Neural cell (in vitro differentiated cells): ENCODE data around the gene GAREM2. TPM values are rescaled to one million over a fixed set of nuclear protein-coding genes. Genes with fewer than 3 reads are reported as not detected.

ENCODE experiments used
- H2AFZ ChIP-seq: fragments of 200-600, 300-800 bp; sonication (generic), shearing (Covaris generic); 2 replicates; pipeline ENCODE4 v1.6.0; 2014; ENCODE audit warnings: low read depth, mild to moderate bottlenecking, antibody characterized with exemption, low read length, moderate library complexity
- H3F3A ChIP-seq: fragments of 200-600 bp; shearing (Covaris generic); 2 replicates; pipeline ENCODE4 v1.6.1; 2016; ENCODE audit warnings: mild to moderate bottlenecking, moderate library complexity, mixed read lengths, antibody characterized with exemption, low read length; ENCODE audit not compliant: insufficient read depth, poor library complexity, severe bottlenecking
- H3K27ac ChIP-seq: fragments of 200-600, 300-800 bp; sonication (generic), shearing (Covaris generic); 2 replicates; pipeline ENCODE4 v1.5.1; 2014; ENCODE audit warnings: mild to moderate bottlenecking, low read length, moderate library complexity
- H3K27me3 ChIP-seq: fragments of 300-800, 200-600 bp; sonication (generic), shearing (Covaris generic); 2 replicates; pipeline ENCODE4 v1.6.0; 2014; ENCODE audit warnings: mild to moderate bottlenecking, low read depth, low read length, moderate library complexity; ENCODE audit not compliant: insufficient read depth
- H3K36me3 ChIP-seq: fragments of 300-800, 200-600 bp; sonication (generic), shearing (Covaris generic); 2 replicates; pipeline ENCODE4 v1.5.1; 2014; ENCODE audit warnings: mild to moderate bottlenecking, antibody characterized with exemption, low read length, moderate library complexity; ENCODE audit not compliant: insufficient read depth
- H3K4me2 ChIP-seq: fragments of 300-800, 200-600 bp; sonication (generic), shearing (Covaris generic); 2 replicates; pipeline ENCODE4 v1.6.0; 2014; ENCODE audit warnings: mild to moderate bottlenecking, low read length
- H3K4me3 ChIP-seq: fragments of 300-800, 200-600 bp; sonication (generic), shearing (Covaris generic); 2 replicates; pipeline ENCODE4 v1.5.1; 2014; ENCODE audit warnings: mild to moderate bottlenecking, low read length, moderate library complexity
- H3K79me2 ChIP-seq: fragments of 200-600 bp; shearing (Covaris generic); replicated peaks from 2 replicates; pipeline ENCODE4 v1.6.0; 2014; ENCODE audit warnings: mild to moderate bottlenecking, low read length, moderate library complexity; ENCODE audit not compliant: insufficient read depth
- H3K9ac ChIP-seq: fragments of 300-800, 200-600 bp; sonication (generic), shearing (Covaris generic); 2 replicates; pipeline ENCODE4 v1.6.1; 2016; ENCODE audit warnings: mild to moderate bottlenecking, low read length, mixed read lengths
- H3K9me2 ChIP-seq: fragments of 200-600 bp; shearing (Covaris generic); 2 replicates; pipeline ENCODE4 v1.6.1; 2016; ENCODE audit warnings: mild to moderate bottlenecking, low read length, mixed read lengths; ENCODE audit not compliant: insufficient read depth
- H3K9me3 ChIP-seq: fragments of 200-600, 300-800 bp; sonication (generic), shearing (Covaris generic); 2 replicates; pipeline ENCODE4 v1.6.1; 2016; ENCODE audit warnings: mild to moderate bottlenecking, mixed run types, low read length, moderate library complexity, mixed read lengths
- H4K20me1 ChIP-seq: fragments of 200-600 bp; shearing (Covaris generic); 2 replicates; pipeline ENCODE4 v1.6.1; 2016; ENCODE audit warnings: mild to moderate bottlenecking, mixed run types; ENCODE audit not compliant: insufficient read depth
- EP300 ChIP-seq: fragments of 450-650 bp; conservative IDR thresholded peaks from 2 replicates; pipeline ENCODE4 v1.6.1; 2014; ENCODE audit warnings: antibody characterized with exemption, mild to moderate bottlenecking, moderate library complexity; ENCODE audit not compliant: poor library complexity, severe bottlenecking
- EZH2 ChIP-seq: fragments of 200-600, 300-800 bp; shearing (Covaris generic), sonication (generic); IDR thresholded peaks from 2 replicates; pipeline ENCODE4 v1.6.1; 2014; ENCODE audit warnings: antibody characterized with exemption, low read length, borderline replicate concordance, mild to moderate bottlenecking; ENCODE audit not compliant: insufficient read depth, poor library complexity, severe bottlenecking
- MXI1 ChIP-seq: fragments of 450-650 bp; conservative IDR thresholded peaks from 2 replicates; pipeline ENCODE4 v1.6.1; 2014; ENCODE audit warnings: antibody characterized with exemption, mild to moderate bottlenecking; ENCODE audit not compliant: poor library complexity, severe bottlenecking
- POLR2AphosphoS5 ChIP-seq: IDR thresholded peaks from 2 replicates; pipeline ENCODE4 v1.6.1; 2012
- RAD21 ChIP-seq: fragments of 450-650 bp; conservative IDR thresholded peaks from 2 replicates; pipeline ENCODE4 v1.6.1; 2014; ENCODE audit warnings: antibody characterized with exemption, mild to moderate bottlenecking, moderate library complexity
- REST ChIP-seq: IDR thresholded peaks from 2 replicates; pipeline ENCODE4 v1.6.1; 2012; ENCODE audit warnings: borderline replicate concordance
- SMC3 ChIP-seq: fragments of 450-650 bp; conservative IDR thresholded peaks from 2 replicates; pipeline ENCODE4 v1.6.1; 2014; ENCODE audit warnings: antibody characterized with exemption, mild to moderate bottlenecking, moderate library complexity; ENCODE audit not compliant: poor library complexity
- TAF1 ChIP-seq: IDR thresholded peaks from 2 replicates; pipeline ENCODE4 v1.6.1; 2012; ENCODE audit warnings: low read depth
- polyA plus RNA-seq: library from polyadenylated mRNA; depleted of rRNA; stranded (reverse); fragments of >200 nt; gene quantifications from 2 replicates; pipeline ENCODE4 v1.2.3, GENCODE V29; 2014
- TF ChIP-seq, protein P1 (sequence below): fragments of 450-650 bp; IDR thresholded peaks from 2 replicates; pipeline ENCODE4 v1.5.1; 2014; ENCODE audit warnings: antibody characterized with exemption, mild to moderate bottlenecking, moderate library complexity; ENCODE audit not compliant: poor library complexity, severe bottlenecking

GAREM2 gene
- polyA plus RNA-seq, 1 donor from 2014 or later: 3.2 TPM

GRCh38 chr2:26230806-26231205 is 57.9 kb downstream of the GAREM2 start:
- H3K36me3 ChIP-seq: peaks cover 5% of the 10 kb centered on the region

GRCh38 chr2:26235089-26235488 is 62.2 kb downstream of the GAREM2 start:
- Histone ChIP-seq H3K79me2 (peaks cover 10% of the 10 kb centered on the region), H3K4me2 (no peak overlapping the region), H3K9me3 (no peaks in the 10 kb centered on the region), H3K4me3 (no peak overlapping the region), H3K27me3 (no peaks in the 10 kb centered on the region), H3F3A (no peaks in the 10 kb centered on the region), H3K27ac (no peak overlapping the region), H3K36me3 (peaks cover 5% of the 10 kb centered on the region), H3K9ac (no peak overlapping the region), H2AFZ (no peak overlapping the region), H3K9me2 (no peaks in the 10 kb centered on the region), H4K20me1 (no peaks in the 10 kb centered on the region)
- no peak for TF ChIP-seq TAF1
- peak; percentile 53 for TF ChIP-seq RAD21
- peak; percentile 56 for TF ChIP-seq SMC3
- TF ChIP-seq, protein P1, sequence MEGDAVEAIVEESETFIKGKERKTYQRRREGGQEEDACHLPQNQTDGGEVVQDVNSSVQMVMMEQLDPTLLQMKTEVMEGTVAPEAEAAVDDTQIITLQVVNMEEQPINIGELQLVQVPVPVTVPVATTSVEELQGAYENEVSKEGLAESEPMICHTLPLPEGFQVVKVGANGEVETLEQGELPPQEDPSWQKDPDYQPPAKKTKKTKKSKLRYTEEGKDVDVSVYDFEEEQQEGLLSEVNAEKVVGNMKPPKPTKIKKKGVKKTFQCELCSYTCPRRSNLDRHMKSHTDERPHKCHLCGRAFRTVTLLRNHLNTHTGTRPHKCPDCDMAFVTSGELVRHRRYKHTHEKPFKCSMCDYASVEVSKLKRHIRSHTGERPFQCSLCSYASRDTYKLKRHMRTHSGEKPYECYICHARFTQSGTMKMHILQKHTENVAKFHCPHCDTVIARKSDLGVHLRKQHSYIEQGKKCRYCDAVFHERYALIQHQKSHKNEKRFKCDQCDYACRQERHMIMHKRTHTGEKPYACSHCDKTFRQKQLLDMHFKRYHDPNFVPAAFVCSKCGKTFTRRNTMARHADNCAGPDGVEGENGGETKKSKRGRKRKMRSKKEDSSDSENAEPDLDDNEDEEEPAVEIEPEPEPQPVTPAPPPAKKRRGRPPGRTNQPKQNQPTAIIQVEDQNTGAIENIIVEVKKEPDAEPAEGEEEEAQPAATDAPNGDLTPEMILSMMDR: peak; percentile 49

More at GRCh38 chr2:26230806-26231205, 57.9 kb downstream of the GAREM2 start:
- Histone ChIP-seq H2AFZ (no peak overlapping the region), H4K20me1 (no peaks in the 10 kb centered on the region), H3F3A (no peaks in the 10 kb centered on the region), H3K27ac (no peak overlapping the region), H3K9me2 (no peaks in the 10 kb centered on the region), H3K9ac (no peak overlapping the region), H3K4me2 (no peak overlapping the region), H3K4me3 (no peak overlapping the region), H3K9me3 (no peaks in the 10 kb centered on the region), H3K79me2 (no peaks in the 10 kb centered on the region), H3K27me3 (no peaks in the 10 kb centered on the region)
- TF ChIP-seq EP300: no peak
- TF ChIP-seq REST: no peak

DNA sequence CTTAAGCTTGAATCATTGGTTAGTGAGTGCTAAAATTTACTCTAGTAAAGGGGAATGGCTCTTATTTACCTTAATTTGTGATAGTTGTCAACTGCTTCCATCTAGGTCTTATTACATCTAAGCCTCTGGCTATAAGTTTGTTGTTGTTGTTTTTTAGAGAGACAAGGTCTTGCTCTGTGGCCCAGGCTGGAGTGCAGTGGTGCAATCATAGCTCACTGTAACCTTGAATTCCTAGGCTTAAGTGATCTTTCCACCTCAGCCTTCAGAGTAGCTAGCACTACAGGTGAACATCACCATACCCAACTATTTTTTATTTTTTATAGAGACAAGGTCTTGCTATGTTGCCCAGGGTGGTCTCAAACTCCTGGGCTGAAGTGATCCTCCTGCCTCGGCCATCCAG is 65.0 kb downstream of the GAREM2 start:
- H3K9me3 ChIP-seq: no peaks in the 10 kb centered on the region
- peaks cover 35% of the 10 kb centered on the region for H3K79me2 ChIP-seq
- no peak overlapping the region for H3K4me3 ChIP-seq
- H3K27me3 ChIP-seq: no peaks in the 10 kb centered on the region
- no peaks in the 10 kb centered on the region for H4K20me1 ChIP-seq
- H3K36me3 ChIP-seq: no peaks in the 10 kb centered on the region
- no peaks in the 10 kb centered on the region for H3F3A ChIP-seq
- no peak overlapping the region for H3K27ac ChIP-seq
- H3K9ac ChIP-seq: no peak overlapping the region
- no peak overlapping the region for H2AFZ ChIP-seq
- TF ChIP-seq TAF1: no peak
- TF ChIP-seq, protein P1: no peak
- no peak for TF ChIP-seq MXI1
- no peak for TF ChIP-seq POLR2AphosphoS5
- no peak for TF ChIP-seq EP300
- no peak for TF ChIP-seq SMC3
- TF ChIP-seq REST: no peak
- TF ChIP-seq EZH2: no peak
- TF ChIP-seq RAD21: no peak
- H3K9me2 ChIP-seq: no peaks in the 10 kb centered on the region
- H3K4me2 ChIP-seq: no peak overlapping the region
